Stimulated activated CD8-positive, alpha-beta memory T cell treated with anti-CD3 and anti-CD28 coated beads, Interleukin-2, amount 100 ng/mL, for 48 hours (primary cell): ENCODE measurements around the gene PRR23A.

Source experiments
- DNase-seq, 2 donors: peaks; one replicate each; pipeline ENCODE4 v3.0.0-alpha.2; 2020; ENCODE audit warnings: low read depth in 2 of 2

PRR23A gene

DNA sequence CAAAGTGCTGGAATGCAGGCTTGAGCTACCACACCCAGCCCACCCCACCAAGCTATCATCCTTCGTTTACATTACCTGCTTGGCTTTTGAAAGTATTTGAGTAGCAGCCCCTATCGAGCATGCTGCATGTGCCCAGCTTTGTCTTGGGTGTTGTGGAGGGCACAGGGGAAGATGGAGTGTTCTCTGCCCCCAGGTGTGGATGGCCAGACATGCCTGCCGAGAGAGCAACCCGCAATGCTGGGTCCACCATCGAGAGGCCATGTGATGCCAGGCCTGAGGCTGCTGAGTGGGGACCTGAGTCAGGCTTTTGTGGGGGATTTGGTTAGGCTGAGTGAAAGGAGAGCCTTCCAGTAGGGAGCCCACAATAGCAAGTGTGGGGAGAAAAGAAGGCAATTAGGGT lies 33.1 kb downstream of the PRR23A start:
- DNase-seq, result no peak

DNA sequence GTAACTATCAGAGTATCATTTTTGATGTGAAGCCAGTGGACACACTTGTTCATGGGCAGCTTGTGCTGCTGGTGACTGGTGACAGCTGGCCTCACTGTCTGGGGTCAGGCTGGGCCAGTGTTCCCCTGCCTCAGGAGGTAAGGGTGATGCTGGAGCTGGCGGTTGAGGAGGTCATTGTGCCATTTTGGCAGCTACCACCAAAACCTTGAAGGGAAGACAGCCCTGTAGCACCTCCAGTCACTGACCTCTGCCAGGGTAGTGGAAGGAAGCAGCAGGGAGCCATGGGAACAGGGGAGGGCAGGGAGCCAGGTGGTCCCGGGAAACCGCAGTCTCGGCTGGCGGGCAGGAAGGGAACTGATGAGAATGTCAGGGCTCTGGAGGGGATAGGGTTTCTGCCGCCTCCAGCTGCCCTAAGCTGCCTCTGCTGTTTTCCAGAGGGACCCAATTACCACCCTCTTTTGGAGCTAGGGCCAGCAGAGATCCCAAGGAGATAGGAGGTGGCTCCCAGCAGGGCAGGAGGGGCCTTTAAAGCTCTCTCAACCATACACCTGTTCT lies 34.2 kb downstream of the PRR23A start:
- no peak for DNase-seq

DNA sequence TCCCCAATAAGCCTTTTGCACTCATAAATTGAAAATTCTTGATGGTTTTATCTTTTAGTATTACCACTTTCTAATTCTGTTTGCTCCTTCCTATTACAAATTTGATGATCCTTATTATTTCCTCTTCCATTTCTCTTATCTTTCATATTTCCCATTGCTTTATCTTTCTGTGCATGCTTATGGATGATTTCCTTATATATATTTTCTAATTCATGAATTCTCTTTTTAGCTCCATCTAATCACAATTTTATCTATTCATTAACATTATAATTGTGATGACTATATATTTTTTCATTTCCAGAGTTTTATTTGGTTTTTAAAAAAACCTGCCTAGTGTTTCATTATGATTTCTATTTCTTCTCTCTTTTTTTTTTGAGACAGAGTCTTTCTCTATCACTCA lies 41.1 kb downstream of the PRR23A start:
- DNase-seq, result no peak

DNA sequence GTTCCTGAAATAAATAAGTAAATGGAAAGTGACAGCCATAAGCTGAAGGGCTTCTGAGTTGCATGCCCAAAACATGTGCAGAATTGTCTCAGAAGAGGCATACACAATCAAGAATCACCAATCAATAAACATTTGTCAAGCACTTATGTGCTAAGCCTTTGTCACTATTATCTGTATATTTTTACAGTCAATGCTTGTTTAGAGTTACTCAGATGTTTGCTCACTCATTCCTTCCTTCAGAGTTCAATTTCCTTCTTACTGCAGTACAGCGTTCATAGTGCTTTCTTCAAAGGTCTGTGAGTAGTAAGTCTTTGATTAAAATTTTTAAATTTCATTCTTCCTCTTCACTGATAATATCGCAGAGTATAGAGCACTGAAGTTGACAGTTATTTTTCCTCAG lies 41.8 kb downstream of the PRR23A start:
- no peak for DNase-seq

DNA sequence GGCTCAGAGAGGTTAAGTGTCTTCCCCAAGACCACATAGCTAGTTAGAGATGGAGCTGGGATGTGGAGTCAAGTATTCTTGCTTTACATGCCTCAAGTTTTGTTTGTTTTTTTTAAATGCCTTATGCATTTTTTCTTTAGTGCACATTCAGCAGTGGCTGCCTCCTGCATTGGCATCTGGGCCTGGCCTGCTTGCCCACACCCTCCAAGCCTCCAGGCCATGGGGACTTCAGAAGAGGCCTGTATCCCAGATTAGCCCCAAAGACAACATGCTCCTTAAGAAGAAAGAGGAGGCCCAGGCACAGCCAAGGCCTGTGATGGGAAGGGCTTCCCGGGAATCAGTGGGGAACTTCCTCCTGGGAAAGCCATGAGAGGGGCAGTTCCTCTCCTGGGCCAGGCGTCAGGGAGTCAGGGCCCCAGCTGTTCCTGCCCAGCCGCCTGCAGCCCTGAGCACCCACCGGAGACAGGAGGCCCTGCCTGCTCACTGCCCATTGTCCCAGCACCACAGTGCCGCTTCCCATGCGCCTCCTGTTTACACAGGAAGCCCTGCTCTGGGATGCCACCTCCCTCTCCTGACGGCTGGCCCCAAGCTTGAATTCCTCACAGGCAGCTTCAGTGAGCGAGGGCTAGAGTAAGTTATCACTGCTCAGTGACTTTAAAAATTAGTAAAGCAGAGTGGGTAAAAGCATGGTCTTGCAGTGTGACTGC lies 43.1 kb downstream of the PRR23A start:
- no peak for DNase-seq

DNA sequence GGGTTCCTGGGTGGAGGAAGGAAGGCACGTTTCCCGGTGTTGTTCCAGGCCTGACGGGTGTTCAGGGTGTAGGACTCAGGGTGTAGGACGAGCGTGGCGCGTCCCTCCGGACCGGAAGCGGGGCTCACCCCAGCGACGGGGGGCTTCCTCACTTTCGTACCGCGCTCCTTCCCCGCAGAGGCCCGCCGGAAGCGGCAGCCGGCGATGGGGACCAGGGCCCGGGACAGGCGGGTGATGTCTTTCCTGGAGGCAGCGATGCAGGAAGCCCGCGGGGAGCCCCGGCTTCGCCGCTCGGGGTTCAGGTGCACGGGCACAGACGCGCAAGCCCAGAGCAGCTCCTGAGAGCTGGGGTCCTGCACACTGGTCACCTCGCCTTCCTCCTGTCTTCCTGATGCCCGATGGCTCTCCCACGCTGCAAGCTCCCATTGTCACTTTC lies 45.6 kb downstream of the PRR23A start:
- no peak for DNase-seq
